K562 (cell line): ENCODE results near the gene ETV3L. TPM values are rescaled to one million over a fixed set of nuclear protein-coding genes. Genes with fewer than 3 reads are reported as not detected.

Experiments
- ETV5 ChIP-seq: sonication (generic); formaldehyde crosslinking; IDR thresholded peaks from 2 replicates; pipeline ENCODE4 v1.4.0; 2020; ENCODE audit warnings: low read depth, mild to moderate bottlenecking, missing genetic modification reagents
- KLF13 ChIP-seq: fragments of 450-650 bp; IDR thresholded peaks from 2 replicates; pipeline ENCODE4 v1.6.1; 2016; ENCODE audit warnings: missing genetic modification characterization, low read depth, mild to moderate bottlenecking, missing compliant biosample characterization, moderate library complexity, borderline replicate concordance
- PRMT5 ChIP-seq: sonication (generic); formaldehyde crosslinking; IDR thresholded peaks from 2 replicates; pipeline ENCODE4 v1.5.0; 2020; ENCODE audit warnings: missing genetic modification reagents
- RBM22 ChIP-seq: fragments of 200-400 bp; formaldehyde crosslinking; IDR thresholded peaks from 2 replicates; pipeline ENCODE4 v1.6.1; 2018; ENCODE audit warnings: low read length, low read depth; ENCODE audit not compliant: poor library complexity, severe bottlenecking
- SIX5 ChIP-seq, 2 experiments: IDR thresholded peaks; 2 replicates each; pipeline ENCODE4 v1.6.1; 2011; ENCODE audit warnings: low read length in 2 of 2, borderline replicate concordance in 1 of 2, low read depth in 1 of 2, mild to moderate bottlenecking in 1 of 2, moderate library complexity in 1 of 2; ENCODE audit not compliant: insufficient read depth in 1 of 2
- SMARCE1 ChIP-seq: fragments of 450-650 bp; IDR thresholded peaks from 2 replicates; pipeline ENCODE4 v1.7.1; 2016; ENCODE audit warnings: mild to moderate bottlenecking
- TAF15 ChIP-seq: fragments of 200-400 bp; formaldehyde crosslinking; IDR thresholded peaks from 2 replicates; pipeline ENCODE4 v1.6.1; 2017; ENCODE audit warnings: mild to moderate bottlenecking, low read depth, low read length, moderate library complexity
- polyA plus RNA-seq, 8 experiments: library from polyadenylated mRNA; depleted of rRNA in 4 of 8; stranded (reverse) in 5 of 8; unstranded in 3 of 8; fragments of >200 nt; fragmentation: Nextera tagmentation in 2 of 8; fragmentation: Illumina TruSeq in 1 of 8; extraction: Ambion mirVana in 2 of 8; extraction: Trizol in 1 of 8; gene quantifications; 2 replicates each; pipeline versions ENCODE4 v1.2.1 to v1.2.3, GENCODE V29; 2011 to 2014; ENCODE audit warnings: inconsistent platforms in 1 of 8, missing spikeins in 1 of 8
- total RNA-seq, 7 experiments: library from RNA; depleted of rRNA in 6 of 7; stranded (reverse); fragments of >200 nt in 6 of 7; fragmentation: Illumina TruSeq in 2 of 7; extraction: Trizol in 2 of 7; gene quantifications; 2 replicates each; pipeline versions ENCODE4 v1.2.1 to v1.2.3, GENCODE V29; 2011 to 2021; ENCODE audit warnings: low replicate concordance in 1 of 7
- TF ChIP-seq, protein P1 (sequence below): IDR thresholded peaks from 2 replicates; pipeline ENCODE4 v1.6.1; 2012; ENCODE audit warnings: low read depth, low read length, improper control_type of control experiment, borderline replicate concordance
- TF ChIP-seq, protein P2 (sequence below), 3 experiments: fragments of 200-800 bp in 1 of 3; fragments of 250-450 bp in 1 of 3; fragments of 450-650 bp in 1 of 3; sonication (Bioruptor Pico) in 1 of 3; sonication (Bioruptor generic) in 1 of 3; formaldehyde crosslinking in 1 of 3; IDR thresholded peaks; 2 replicates each; pipeline versions ENCODE4 v1.6.1 to v1.8.0; 2016 to 2022; ENCODE audit warnings: mild to moderate bottlenecking in 2 of 3, missing genetic modification characterization in 2 of 3, missing compliant biosample characterization in 1 of 3, moderate library complexity in 1 of 3

Gene ETV3L
- total and polyA plus RNA-seq, 9 of the 15 experiments (the other 6 are each of a cell fraction or from before 2014, with no cell fraction given), result not detected

DNA sequence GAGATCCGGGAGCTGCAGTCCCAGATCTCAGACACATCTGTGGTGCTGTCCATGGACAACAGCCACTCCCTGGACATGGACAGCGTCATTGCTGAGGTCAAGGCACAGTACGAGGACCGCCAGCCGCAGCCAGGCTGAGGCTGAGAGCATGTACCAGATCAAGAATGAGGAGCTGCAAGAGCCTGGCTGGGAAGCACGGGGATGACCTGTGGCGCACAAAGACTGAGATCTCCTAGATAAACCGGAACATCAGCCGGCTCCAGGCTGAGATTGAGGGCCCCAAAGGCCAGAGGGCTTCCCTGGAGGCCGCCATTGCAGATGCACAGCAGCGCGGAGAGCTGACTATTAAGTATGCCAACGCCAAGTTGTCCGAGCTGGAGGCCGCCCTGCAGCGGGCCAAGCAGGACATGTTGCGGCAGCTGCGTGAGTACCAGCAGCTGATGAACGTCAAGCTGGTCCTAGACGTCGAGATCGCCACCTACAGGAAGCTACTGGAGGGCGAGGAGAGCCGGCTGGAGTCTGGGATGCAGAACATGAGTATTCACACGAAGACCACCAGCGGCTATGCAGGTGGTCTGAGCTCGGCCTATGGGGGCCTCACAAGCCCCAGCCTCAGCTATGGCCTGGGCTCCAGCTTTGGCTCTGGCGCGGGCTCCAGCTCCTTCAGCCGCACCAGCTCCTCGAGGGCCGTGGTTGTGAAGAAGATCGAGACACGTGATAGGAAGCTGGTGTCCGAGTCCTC is 25.5 kb downstream of the ETV3L start (continued):
- no peak for TF ChIP-seq KLF13
- no peak for TF ChIP-seq PRMT5 (CRISPR knock-in tag)
- TF ChIP-seq, protein P1, sequence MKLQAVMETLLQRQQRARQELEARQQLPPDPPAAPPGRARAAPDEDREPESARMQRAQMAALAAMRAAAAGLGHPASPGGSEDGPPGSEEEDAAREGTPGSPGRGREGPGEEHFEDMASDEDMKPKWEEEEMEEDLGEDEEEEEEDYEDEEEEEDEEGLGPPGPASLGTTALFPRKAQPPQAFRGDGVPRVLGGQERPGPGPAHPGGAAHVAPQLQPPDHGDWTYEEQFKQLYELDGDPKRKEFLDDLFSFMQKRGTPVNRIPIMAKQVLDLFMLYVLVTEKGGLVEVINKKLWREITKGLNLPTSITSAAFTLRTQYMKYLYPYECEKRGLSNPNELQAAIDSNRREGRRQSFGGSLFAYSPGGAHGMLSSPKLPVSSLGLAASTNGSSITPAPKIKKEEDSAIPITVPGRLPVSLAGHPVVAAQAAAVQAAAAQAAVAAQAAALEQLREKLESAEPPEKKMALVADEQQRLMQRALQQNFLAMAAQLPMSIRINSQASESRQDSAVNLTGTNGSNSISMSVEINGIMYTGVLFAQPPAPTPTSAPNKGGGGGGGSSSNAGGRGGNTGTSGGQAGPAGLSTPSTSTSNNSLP, result no peak
- no peak for TF ChIP-seq SIX5 (IDR thresholded peaks at IDR 0.05; ENCODE audit: borderline replicate concordance in 1 of 2, insufficient read depth in 1 of 2, low read depth in 1 of 2, low read length in 2 of 2)
- TF ChIP-seq ETV5 (CRISPR knock-in tag), result no peak
- TF ChIP-seq SMARCE1, result no peak
- TF ChIP-seq TAF15, result no peak
- TF ChIP-seq, protein P2, sequence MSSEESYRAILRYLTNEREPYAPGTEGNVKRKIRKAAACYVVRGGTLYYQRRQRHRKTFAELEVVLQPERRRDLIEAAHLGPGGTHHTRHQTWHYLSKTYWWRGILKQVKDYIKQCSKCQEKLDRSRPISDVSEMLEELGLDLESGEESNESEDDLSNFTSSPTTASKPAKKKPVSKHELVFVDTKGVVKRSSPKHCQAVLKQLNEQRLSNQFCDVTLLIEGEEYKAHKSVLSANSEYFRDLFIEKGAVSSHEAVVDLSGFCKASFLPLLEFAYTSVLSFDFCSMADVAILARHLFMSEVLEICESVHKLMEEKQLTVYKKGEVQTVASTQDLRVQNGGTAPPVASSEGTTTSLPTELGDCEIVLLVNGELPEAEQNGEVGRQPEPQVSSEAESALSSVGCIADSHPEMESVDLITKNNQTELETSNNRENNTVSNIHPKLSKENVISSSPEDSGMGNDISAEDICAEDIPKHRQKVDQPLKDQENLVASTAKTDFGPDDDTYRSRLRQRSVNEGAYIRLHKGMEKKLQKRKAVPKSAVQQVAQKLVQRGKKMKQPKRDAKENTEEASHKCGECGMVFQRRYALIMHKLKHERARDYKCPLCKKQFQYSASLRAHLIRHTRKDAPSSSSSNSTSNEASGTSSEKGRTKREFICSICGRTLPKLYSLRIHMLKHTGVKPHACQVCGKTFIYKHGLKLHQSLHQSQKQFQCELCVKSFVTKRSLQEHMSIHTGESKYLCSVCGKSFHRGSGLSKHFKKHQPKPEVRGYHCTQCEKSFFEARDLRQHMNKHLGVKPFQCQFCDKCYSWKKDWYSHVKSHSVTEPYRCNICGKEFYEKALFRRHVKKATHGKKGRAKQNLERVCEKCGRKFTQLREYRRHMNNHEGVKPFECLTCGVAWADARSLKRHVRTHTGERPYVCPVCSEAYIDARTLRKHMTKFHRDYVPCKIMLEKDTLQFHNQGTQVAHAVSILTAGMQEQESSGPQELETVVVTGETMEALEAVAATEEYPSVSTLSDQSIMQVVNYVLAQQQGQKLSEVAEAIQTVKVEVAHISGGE (CRISPR knock-in tag; IDR thresholded peaks at IDR 0.05), result no peak
- TF ChIP-seq RBM22, result no peak
